ENCODE data around the gene C16orf96.

Gene C16orf96

GRCh38 chr16:4611337-4612021 is 55.3 kb downstream of the C16orf96 start:
- H3K4me3 ChIP-seq (ENCODE audit: low read depth, low read length), result no peak overlapping the region
- no peak for DNase-seq (ENCODE audit: low read depth)
- TF ChIP-seq, protein P1, sequence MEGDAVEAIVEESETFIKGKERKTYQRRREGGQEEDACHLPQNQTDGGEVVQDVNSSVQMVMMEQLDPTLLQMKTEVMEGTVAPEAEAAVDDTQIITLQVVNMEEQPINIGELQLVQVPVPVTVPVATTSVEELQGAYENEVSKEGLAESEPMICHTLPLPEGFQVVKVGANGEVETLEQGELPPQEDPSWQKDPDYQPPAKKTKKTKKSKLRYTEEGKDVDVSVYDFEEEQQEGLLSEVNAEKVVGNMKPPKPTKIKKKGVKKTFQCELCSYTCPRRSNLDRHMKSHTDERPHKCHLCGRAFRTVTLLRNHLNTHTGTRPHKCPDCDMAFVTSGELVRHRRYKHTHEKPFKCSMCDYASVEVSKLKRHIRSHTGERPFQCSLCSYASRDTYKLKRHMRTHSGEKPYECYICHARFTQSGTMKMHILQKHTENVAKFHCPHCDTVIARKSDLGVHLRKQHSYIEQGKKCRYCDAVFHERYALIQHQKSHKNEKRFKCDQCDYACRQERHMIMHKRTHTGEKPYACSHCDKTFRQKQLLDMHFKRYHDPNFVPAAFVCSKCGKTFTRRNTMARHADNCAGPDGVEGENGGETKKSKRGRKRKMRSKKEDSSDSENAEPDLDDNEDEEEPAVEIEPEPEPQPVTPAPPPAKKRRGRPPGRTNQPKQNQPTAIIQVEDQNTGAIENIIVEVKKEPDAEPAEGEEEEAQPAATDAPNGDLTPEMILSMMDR (IDR thresholded peaks at IDR 0.05; ENCODE audit: insufficient read depth, low read depth, low read length, missing control alignments), result no peak

DNA sequence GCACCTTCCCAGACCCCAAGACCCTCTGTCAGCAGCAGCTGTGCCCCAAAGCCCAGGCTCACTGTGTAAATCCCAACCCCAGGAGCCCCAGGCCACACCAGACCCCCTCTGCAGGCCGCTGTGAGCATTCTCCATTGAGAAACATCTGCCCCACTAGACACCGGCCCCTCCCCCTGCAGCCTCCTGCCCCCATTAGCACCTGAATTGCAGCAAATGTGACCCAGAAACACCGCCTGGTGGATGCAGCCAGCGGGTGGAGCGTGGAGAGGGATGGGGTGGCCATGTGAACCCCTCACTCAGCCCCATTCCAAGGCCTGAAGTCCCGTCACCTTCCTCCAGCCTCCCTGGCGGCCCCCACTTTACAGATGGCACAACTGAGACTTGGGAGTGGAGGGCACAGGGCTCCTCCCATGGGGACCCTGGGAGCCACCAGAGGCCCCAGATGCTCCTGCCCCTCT is 56.4 kb downstream of the C16orf96 start:
- TF ChIP-seq, protein P1 (IDR thresholded peaks at IDR 0.05; ENCODE audit: insufficient read depth, low read depth, low read length, missing control alignments), result no peak
- no peak for DNase-seq (ENCODE audit: low read depth)
- H3K4me3 ChIP-seq (ENCODE audit: low read depth, low read length), result no peak overlapping the region

DNA sequence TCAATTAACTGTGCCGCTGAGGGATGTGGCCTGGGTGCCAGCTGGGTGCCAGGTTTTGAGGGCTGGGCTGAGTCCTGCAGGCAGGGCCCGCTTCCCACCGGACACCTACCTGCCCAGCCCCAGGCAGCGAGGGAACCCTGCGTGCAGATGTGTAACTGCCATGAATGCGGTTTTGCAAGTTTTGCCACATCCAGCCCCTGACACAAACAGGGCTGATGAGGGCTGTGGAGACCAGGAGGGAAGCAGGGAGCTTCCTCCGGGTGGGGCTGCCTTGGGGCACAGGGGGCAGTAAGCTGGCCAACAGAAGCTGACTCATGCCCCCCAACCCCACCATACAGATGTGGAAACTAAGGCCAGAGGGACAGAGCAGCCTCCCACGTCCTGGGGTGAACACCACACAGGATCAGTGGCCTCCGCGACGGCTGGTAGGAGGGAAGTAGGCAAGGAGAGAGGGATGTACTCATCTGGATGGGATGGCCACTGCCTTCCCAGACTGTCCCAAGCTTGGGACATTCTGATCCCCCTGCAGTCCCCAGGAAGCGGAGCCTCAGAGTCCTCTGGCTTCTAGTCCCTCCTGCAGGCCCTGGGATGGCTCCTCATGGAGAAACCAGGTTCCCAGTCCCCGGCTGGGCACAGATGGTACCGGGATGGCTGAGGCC is 57.0 kb downstream of the C16orf96 start:
- peak overlapping the region; percentile 70 for H3K4me3 ChIP-seq (ENCODE audit: low read depth, low read length)
- TF ChIP-seq, protein P1 (IDR thresholded peaks at IDR 0.05; ENCODE audit: insufficient read depth, low read depth, low read length, missing control alignments), result no peak
- DNase-seq (ENCODE audit: low read depth), result no peak

DNA sequence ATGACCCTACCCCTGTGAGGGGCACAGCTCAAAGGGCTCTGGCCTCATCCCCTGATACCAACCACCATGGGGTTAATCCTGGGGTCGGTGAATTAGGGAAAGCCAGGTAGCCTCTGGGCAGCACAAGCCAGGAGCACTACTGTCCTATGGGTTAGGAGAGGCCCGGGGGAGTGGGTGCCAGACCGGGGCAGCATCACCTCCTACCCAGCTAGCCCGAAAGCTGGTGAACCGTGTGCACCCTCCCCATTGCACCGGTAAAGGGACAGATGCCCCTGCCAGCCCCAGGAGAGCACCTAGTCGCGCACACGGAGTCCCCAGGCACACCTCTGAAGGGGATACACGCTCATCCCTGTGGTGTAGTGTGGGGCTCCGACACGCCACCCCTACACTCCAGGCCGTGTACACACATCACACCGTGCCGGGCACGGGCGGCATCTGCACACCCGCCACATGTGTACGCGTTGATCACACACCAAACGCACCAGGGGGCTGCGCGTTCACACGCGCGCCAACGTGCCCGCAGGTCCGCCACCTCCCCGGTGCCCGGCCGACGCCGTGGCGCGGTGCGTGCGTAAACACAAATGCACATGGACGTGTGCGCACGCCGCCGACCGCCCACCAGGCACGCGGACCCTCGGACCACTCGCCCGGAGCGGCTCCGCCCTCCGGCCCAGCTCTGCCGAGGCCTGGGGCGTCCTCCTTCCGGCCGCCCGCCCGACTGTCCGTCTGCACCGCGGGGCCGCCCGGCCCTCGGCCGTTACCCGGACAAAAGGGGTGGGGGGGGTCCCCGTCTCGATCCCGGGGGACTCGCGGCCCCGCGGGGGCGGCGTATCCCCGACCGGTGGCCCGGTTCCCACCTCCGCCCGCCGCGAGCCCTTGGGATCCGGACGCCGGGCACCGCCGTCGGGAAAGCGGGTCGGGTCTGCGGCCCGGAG is 57.8 kb downstream of the C16orf96 start:
- H3K4me3 ChIP-seq (ENCODE audit: low read depth, low read length), result peak overlapping the region; percentile 70
- TF ChIP-seq, protein P1 (IDR thresholded peaks at IDR 0.05; ENCODE audit: insufficient read depth, low read depth, low read length, missing control alignments), result no peak
- DNase-seq (ENCODE audit: low read depth), result peak; percentile 69

DNA sequence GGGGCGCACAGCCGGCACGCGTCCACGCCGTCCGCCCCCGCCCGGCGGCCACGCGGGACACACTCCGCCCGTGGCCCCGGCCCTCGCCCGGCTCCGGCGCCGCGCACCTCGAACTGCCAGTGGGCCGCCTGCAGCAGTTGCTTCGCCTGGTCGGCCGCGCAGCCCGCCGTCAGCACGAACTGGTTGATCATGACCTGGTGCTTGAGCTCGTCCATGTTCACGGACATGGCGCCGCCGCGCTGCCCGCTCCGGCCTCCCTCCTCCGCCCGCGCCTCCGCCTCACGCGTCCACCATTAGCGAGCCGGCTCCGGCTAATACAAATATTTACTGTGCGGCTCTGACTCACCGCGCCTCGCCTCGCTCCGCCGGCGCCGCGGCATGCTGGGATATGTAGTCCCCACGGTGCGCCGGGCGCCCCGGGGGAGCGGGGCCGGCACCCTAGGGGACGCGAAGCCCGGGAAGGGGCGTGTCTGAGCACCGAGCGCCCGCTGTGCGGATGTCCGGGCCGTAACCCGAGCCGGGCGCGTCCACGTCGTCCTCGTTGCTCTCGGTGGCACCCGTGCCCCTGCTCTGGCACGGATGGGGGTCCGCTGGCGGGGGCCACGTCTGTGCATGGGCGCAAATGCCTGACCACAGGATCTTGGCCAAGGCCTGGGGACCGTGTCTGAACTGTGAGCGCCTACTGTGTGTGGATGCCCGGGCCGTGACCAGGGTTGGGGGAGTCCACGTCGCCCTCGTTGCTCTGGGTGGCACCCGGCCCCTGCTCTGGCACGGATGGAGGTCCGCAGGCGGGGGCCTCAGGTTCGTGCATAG is 58.6 kb downstream of the C16orf96 start, which contains the start of gene UBALD1:
Gene UBALD1 (minus strand): TSS at position 318 of the 813 bp plus-strand sequence. CDS start 91 bp downstream, at position 227.
- DNase-seq (ENCODE audit: low read depth), result peak; percentile 95
- peak within 1 kb of the TSS; percentile 70 for H3K4me3 ChIP-seq (ENCODE audit: low read depth, low read length)
- TF ChIP-seq, protein P1 (IDR thresholded peaks at IDR 0.05; ENCODE audit: insufficient read depth, low read depth, low read length, missing control alignments), result no peak
